ENCODE measurements around the gene SEMA3E.
"Not testable (repeated sequence)": the region's sequence is repeated elsewhere in the genome, so short reads cannot be mapped to it uniquely, and the experiment has no call there.

The SEMA3E gene

GRCh38 chr7:83648464-83649241 lies at the start of gene SEMA3E:
Gene SEMA3E (minus strand): TSS chr7:83649139.
- DNase-seq: no peak

- DNase-seq: no peak
Measured at GRCh38 chr7:83697804-83698530, 49.0 kb upstream of the SEMA3E start.

- DNase-seq: no peak
Measured at GRCh38 chr7:83696101-83696500, 47.2 kb upstream of the SEMA3E start.

- no peak for DNase-seq
Measured at GRCh38 chr7:83695128-83695960, 46.4 kb upstream of the SEMA3E start.

GRCh38 chr7:83693256-83693655 lies 44.3 kb upstream of the SEMA3E start:
- DNase-seq: no peak

GRCh38 chr7:83691095-83691494 lies 42.2 kb upstream of the SEMA3E start:
- no peak for DNase-seq

GRCh38 chr7:83689855-83690254 lies 40.9 kb upstream of the SEMA3E start:
- DNase-seq: no peak

- no peak for DNase-seq
Measured at GRCh38 chr7:83686416-83686815, 37.5 kb upstream of the SEMA3E start.

- DNase-seq: no peak
Measured at GRCh38 chr7:83684928-83685327, 36.0 kb upstream of the SEMA3E start.

- no peak for DNase-seq
Measured at GRCh38 chr7:83681200-83681778, 32.4 kb upstream of the SEMA3E start.

GRCh38 chr7:83677180-83677866 lies 28.4 kb upstream of the SEMA3E start:
- no peak for DNase-seq

GRCh38 chr7:83673291-83673690 lies 24.4 kb upstream of the SEMA3E start:
- DNase-seq: not testable (repeated sequence)

- no peak for DNase-seq
Measured at GRCh38 chr7:83672157-83672556, 23.2 kb upstream of the SEMA3E start.

- no peak for DNase-seq
Measured at GRCh38 chr7:83663131-83663530, 14.2 kb upstream of the SEMA3E start.

- DNase-seq: no peak
Measured at GRCh38 chr7:83658126-83658525, 9.2 kb upstream of the SEMA3E start.

- no peak for DNase-seq
Measured at GRCh38 chr7:83655951-83656556, 7.1 kb upstream of the SEMA3E start.

- DNase-seq: no peak
Measured at GRCh38 chr7:83652481-83652880, 3.5 kb upstream of the SEMA3E start.

- no peak for DNase-seq
Measured at GRCh38 chr7:83649701-83650100, 762 bp upstream of the SEMA3E start.

- no peak for DNase-seq
Measured at GRCh38 chr7:83646027-83646426, 2.9 kb downstream of the SEMA3E start.

GRCh38 chr7:83643739-83644138 lies 5.2 kb downstream of the SEMA3E start:
- no peak for DNase-seq

GRCh38 chr7:83643012-83643411 lies 5.9 kb downstream of the SEMA3E start:
- no peak for DNase-seq

Measured in activated T-cell treated with anti-CD3 and anti-CD28 coated beads, Interleukin-2, amount 50 U/mL, for 1 hour (primary cell).